ENCODE data around the gene IGFLR1.
A peak's percentile ranks its signal among the peaks of the same experiment; 100 is the strongest.

The IGFLR1 gene

DNA sequence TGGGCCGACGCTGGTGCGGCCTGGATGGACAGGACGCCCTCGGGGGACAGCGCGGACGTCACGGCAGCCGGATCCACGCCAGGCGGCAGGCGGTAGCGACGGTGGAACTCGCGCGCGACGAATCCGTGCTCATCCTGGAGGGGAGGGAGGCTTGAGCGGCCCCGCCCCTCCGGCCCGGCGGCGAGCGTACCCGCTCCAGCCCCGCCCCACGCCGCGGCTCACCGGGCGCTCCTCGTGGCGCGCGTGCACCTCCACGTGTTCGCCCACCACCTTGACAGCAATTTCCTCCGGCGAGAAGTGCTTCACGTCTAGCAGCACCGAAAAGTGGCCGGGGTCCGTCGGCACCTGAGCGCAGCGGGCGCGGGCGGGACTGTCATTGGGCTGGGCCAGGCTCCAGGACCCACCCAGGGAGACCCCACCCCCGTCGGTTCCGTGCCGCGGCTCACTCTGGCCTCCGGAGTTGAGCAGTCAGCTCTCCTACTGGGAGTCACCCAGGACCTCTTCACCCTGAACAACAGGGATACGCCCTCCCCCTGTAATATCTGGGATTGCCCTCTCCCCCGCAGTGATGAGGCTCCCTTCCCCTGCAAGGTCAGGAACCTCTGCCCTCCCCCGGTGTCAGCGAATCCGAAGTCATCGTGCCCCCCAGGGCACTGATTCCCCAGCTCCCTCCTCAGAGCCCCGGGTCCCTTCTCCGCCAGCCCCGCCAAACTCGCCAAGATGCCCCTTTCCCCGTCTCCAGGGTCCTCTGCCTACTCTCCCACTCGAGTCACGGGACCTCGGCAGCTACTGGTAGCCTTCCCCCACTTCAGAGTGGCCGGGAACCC is 13.5 kb upstream of the IGFLR1 start:
- DNase-seq = no peak

DNA sequence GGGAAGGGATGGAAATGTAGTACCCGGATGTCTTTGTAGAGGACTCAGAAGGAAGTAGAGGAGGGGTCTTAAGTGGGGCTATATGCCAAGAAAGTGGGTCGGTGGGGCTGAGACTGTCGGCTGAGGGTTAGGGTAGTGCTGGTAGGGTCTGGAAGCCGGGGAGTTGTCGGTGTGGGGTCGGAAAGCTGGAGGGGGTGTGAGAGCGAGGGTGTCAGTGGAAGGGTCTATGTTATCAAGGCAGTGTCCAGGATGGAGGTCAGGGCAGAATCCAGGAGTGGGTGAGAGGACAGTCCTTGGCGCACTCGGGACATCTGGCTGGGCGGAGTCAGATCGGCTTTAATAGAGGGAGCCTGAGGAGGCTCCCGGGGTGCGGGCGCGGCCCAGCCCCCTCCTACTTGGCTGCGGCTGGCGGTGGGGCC is 12.9 kb upstream of the IGFLR1 start:
- no peak for DNase-seq

DNA sequence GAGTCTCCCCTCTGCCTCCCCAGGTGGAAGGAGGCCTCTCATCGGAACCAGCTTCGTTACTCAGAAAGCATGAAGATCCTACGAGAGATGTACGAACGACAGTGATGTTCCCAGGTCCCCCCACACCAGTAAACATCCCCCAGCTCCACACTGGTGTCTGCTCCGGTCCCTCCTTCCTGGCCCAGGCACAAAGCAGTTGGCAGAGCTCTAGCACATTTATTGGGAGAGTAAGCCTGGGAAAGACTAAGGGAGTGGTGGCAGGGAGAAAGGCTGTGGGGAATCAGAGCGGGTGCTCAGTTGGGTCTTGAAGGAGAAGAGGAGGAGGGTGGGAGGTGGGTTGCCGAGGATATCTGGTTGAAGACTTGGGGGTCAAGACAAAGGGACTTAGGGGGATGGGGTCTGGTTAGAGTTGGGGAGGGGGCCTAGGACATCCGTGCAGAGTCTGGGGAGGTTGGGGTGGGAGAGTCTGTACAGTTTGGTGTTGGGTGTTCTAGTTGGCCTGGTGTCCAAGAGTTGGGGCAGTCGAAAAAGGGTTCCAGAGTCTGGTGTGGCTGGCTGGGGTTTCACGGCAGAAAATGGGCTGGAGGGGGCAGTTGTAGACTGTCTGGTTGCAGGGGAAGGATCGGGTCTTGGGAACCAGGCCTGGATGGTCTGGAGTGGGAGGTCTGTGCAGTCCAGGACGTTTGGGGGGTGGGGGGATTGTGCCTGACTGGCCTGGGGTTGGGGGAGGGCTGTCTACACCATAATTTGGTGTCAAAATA is 12.3 kb upstream of the IGFLR1 start:
- DNase-seq = no peak

DNA sequence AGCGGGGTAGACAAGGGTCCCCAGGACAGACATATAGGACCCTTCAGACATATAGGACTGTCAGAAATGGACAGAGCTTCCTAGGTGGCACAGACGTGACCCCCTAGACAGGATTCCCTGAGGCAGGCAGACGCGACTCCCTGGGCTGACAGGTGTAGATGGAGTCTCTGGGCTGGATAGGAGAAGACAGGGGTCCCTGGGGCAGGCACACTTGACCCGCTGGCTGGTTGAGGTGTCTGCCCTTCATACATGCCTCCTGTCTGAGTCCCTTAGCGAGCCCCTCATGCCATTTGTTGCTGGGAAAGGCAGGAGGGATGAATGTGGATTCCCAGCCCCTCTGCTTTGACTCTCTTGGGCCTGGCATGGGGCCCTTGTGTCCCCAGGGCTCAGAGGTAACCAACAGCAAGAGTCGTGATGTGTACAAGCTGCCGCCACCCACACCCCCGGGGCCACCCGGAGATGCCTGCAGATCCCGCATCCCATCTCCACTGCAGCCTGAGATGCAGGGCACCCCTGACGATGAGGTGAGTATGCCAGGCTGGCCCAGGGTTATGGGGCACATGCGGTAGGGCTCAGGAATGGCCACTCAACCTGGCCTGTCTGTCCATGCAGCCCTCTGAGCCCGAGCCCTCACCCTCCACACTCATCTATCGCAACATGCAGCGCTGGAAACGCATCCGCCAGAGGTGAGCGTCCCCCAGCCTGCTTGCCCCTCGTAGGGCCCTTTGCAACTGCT is 11.6 kb upstream of the IGFLR1 start:
- no peak for DNase-seq

DNA sequence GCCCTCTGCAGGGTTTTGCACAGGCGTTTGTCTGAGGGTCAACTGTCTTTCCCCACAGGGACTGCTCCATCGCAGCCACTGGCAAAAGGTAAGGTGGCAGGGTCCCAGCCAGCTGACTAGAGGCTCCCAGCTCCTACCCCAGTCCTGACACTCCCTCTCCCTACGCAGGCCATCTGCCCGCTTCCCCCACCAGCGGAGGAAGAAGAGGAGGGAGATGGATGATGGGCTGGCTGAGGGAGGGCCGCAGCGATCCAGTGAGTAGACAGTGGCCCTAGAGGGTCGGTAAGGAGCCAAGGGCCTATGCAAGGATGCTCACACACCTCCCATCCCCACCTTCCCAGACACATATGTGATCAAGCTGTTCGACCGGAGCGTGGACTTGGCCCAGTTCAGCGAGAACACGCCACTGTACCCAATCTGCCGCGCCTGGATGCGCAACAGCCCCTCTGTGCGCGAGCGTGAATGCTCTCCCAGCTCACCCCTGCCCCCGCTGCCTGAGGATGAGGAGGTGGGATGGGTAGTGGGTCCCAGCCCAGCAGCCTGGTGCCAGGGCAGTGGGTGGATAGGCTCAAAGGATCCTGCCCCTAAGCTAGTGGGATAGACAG is 10.6 kb upstream of the IGFLR1 start:
- no peak for DNase-seq

DNA sequence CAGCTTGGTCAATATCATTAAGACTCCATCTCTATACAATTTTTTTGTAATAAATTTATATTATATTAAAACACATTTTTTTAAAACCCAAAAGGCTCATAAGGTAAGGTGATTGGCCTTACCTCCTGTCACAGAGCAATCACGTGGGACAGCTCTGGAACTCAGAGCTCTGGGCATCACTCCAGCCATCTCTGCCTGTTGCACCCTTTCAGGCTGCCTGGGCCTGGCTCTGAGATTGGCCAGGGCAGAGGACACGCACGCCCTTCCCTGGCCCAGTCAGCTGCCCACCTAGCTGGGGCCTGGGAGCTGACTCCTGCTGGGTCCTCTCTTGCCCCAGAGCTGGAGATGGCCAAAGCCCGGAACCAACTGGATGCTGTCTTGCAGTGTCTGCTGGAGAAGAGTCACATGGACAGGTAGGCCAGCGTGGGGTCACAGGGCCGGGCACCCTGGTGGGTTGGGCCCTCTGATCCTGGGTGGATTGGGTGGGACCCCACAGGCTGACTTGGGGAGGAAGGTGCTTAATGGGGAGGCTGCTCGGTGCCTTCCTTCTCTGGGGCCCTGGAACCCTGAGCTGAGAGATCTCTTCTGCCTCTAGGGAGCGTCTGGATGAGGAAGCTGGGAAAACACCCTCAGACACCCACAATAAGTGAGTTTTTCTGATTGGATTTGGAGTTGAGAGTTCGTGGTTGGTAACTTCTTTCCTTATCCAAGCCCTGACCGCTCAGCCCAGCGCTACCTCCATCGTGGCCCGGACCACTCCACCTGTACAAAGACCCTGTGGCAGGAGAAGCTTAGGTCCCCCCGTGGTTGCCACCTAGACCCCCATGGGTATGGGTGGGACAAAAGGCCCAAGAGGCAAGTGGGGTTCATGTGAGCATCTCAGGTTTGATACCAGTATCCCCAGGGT is 9.8 kb upstream of the IGFLR1 start:
- DNase-seq = no peak

DNA sequence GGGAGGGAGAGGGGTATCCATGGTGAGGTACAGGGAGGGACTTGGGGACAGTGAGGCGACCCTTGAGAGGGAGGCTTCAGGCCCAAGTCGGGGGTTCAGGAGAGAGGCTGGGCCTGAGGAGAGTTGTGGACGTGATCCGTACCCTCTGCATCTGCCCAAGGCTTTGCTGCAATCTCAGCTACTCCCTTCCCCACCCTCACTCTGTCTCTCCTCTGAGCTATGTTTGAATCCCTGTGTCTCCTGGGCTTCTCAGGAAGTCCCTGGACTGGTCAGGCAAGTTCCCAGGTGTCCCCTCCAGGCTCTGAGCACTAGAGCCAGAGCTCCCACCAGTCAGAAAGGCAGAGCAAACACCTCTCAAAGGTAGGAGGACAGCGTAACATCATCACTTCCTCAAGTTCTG is 7.9 kb upstream of the IGFLR1 start:
- no peak for DNase-seq

DNA sequence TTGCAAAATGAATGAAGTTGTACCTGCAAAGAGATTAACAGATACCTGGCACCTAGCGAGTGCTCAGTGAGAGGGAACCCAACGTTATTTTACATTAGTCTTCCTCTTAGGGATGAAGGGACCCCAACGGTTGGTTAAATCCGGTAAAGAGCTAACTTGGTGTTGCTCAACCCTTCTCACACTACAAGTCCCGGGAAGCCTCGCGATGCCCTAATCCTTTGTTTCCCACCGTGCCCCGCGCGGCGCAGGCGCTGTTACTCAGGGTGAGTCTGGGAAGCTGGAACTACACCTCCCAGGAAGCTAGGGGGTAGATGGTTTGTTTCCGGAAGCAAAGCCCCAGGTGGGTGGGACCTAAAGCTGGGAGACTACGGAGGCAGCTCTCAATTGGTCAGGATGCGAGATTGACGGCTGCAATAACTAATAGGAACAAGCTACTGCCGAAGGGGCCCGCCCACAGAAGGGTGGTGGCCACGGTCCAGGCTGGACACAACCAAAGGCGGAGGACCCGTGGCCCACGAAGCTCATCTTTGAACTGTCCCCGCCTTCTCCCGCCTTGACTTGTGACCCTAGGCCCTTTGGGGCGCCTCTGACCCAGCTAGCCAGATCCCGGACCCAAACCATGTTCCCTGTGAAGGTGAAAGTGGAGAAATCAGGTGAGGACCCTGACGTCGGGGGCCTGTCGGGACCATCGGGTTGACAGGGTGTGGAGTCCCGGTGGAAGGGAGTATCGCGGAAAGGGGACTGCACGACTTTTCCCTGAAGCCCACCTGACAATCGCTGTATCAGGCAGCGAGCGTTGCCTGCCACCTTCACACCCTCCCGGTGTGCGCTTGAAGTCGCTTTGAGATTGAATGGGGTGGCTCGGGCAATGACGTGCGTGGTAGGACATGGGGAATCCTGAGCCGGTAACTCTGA is 6.1 kb upstream of the IGFLR1 start, which contains the start of gene LIN37:
Gene LIN37, plus strand, starts transcription at position 471 of the 915 bp plus-strand sequence. Its CDS starts 149 bp downstream, at position 620.
- peak; percentile 99 for DNase-seq

DNA sequence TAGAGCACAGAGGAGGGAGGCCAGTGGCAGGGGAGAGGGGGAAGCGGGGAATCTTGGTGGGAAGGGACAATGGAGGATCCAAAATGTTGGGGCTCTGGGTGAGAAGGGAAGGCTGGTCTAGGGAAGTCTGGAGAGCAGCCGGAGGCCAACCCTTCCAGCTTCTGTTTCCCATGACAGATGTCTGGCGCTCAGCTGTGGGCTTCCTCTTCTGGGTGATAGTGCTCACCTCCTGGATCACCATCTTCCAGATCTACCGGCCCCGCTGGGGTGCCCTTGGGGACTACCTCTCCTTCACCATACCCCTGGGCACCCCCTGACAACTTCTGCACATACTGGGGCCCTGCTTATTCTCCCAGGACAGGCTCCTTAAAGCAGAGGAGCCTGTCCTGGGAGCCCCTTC is 4.3 kb upstream of the IGFLR1 start:
- DNase-seq = no peak

DNA sequence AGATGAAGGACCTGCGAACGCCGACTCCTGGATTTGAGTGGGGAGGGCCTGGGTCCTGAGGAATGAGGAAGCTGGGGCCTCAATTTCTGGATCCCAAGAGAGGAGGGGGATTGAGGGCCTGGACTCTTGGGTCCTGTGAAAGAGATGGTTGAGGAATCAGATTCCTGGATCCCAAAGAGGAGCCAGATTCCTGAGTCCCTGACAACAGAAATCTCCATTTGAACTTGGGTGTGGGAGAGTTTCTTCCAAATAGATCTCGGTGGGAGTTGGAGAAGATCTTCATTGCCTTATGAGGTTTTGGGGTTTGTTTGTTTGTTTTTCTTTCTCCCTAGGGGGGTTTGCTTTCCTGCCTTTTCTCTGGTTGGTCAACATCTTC is 3.8 kb upstream of the IGFLR1 start:
- DNase-seq = no peak

DNA sequence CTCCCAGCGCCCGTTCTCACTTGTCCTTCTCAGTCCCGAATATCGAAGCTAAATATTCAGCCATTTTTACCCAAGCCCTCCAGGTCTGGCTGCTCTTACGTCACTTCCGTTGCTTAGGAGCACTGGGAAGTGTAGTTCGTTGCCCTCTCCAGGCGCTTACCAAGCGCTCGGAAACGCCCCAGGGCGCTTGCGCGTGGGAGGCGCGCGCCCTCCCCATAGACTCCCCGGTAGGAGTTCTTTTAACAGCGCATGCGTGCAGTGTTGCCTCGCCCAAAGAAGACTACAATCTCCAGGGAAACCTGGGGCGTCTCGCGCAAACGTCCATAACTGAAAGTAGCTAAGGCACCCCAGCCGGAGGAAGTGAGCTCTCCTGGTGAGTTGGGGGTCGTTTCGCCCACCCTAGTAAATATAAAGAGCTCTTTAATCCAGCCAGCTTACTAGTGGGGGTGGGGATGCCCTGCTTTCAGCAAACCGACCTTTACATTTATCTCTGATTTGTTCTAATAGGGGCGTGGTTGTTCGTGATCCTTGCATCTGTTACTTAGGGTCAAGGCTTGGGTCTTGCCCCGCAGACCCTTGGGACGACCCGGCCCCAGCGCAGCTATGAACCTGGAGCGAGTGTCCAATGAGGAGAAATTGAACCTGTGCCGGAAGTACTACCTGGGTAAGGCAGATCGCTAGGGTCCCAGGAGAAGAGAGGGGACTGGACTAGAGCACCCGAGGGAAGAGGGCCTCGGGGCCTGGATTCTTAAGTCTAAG is 3.3 kb upstream of the IGFLR1 start, which contains the start of the genes PSENEN and U2AF1L4:
Gene PSENEN, plus strand, starts transcription at position 324 of the 759 bp plus-strand sequence. Its CDS starts 280 bp downstream, at position 604.
Gene U2AF1L4, minus strand, starts transcription at position 91 of the 759 bp plus-strand sequence. Its CDS starts 27 bp downstream, at position 64.
- peak; percentile 99 for DNase-seq

DNA sequence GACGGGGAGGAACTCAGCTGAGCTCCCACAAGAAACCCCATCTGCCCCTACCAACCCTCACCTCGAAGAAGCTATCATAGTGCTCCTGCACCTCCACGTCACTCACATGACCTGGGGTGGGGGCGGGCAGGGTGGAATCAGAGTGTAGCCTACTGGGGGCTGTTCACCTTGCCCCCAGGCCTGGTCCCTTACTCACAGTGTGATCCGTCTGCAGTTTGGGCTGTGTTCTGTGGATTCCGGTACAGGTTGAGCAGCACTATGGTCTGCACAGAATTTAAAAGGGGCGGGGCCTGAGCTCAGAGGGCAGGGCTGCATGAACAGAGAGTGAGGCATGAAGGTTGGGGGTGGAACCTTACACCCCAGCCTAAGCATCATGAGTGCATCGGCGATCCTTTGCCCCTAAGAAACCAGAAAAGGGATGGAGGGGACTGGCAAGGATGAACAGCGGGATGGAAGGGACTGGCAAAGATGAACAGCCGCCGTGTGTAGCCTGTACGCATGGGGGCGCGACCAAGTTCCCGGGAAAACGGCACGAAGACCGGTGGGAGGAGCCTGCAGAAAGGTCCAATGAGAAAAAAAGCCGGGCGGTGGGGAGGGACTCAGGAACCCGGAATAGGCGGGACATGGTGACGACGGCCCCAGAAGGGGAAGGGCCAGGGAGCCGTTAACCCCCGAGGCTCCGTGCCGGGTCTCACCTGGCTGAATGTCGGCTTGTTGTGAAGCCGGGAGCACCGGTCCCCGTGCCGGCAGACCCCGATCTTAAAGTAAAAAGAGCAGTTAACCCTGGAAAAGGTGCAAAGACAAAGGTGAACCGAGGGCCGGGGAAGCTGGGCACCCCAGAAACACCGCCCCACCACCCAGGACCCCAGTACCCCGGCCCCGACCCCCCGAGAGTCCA is 2.4 kb upstream of the IGFLR1 start:
- peak; percentile 97 for DNase-seq

DNA sequence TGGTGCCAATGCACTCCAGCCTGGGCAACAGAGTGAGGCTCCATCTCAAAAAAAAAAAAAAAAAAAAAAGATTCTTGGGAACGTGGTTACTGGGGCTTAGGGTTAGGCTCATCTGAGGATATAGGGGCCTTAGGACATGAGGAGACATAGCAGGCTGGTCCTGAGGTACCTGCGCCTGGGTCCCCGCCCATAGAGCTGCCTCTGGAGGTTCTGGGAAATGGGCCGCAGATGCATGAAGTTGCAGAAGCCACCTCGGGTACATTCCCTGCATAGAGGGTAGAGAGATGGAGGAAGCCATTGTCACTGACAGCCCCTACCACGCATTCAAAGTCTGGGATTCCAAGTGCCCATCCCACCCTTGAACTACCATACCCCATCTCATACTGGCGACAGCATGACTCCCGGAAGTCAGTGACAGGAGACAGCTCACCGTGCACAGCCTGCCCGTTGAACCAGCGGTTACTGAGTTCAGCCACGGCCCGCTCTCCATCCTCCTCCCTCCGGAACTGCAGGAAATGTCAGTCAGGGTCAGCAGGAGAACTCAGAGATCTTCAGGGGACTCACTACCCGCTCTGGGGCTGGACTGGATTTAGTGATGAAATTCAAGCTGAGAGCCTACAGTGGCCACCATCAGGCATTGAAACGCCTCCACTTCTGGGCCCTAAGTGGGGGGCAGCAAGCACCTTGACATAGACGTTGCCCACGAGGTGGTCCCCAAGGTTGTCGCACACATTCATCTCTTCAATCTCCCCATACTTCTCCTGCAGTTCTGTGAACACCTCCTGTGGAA is 1.6 kb upstream of the IGFLR1 start:
- DNase-seq = no peak

DNA sequence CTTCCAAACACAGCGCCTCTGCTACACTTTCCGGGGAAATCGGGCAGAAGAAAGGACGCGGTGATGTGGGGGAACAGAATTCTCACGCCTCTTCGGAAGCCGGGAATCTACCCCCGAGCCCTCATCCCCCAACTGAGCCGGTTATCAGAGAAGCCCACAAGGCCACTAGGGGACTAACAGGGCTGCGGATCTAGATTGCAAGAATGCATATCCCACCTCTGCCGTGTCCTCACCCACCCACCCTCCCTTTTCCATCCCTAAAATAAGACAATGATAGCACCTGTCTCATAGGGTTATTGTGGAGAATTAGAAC is 1.1 kb downstream of the IGFLR1 start:
- DNase-seq = no peak

DNA sequence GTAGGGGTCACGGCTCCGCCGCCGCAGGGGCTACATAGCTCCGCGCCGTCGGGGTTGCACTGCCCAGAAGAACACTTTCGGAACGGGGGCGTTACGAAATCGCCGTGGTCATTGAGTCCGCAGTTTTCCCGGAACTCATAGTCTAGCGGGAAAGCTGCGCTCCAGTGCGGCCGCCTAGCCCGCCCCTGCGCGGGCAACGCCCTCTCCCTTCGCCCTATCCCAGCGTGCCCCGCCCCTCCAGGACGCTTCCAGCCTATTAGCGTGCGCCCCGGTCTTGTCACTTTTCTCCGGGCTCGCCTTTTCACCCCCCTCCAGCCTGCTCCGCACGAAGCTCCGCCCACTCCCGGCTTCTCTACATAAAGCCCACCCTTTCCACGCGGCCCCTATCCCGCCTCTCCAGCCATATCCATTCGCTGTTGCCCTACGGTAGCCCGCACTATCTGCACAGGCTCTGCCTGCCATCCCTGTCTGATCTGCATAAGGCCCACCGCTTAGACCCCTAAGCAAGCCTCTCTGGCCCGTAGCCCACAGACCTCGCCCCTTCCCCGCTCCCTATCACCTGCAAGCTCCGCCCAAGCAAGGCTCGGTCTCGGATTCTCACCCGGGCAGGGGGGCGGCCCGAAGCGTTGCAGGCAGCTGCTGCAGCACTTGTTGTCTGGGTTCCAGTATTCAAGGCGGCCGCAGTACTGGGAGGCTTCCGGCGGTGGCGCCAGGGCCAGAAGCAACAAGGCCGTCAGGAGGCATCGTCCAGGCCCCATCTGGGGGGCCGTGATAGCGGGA is 1.6 kb downstream of the IGFLR1 start:
- DNase-seq = peak; percentile 100

DNA sequence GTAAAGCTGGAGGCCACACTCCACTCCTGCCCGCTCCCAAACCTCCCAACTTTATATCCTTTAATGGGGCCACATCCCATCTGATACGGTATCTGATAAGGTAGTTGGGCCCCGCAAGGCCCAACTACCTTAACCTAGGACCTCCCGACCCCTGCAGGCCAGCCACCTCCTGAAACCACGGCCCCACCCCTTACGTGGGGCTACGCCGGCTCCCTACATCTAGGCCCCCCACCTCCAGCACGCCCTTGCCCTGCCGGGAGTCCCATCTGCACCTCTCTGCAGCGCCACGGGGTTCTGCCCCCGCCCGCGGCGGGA is 2.2 kb downstream of the IGFLR1 start:
- peak; percentile 42 for DNase-seq

Data from NCI-H1105 (cell line).